Measurements from ENCODE around the gene RNASE11. TPM values are rescaled to one million over a fixed set of nuclear protein-coding genes. Genes with fewer than 3 reads are reported as not detected.

Gene RNASE11
- total and polyA plus RNA-seq, 2 donors (not counting 1 experiment from before 2014, with no cell fraction given) = not detected

GRCh38 chr14:20609215-20610001 lies 21.6 kb upstream of the RNASE11 start:
- ATAC-seq (ENCODE audit: low read depth) (peak; percentile 25), DNase-seq (peak; percentile 91)
- Histone ChIP-seq H3K9me3 (ENCODE audit: control extremely low read depth in 1 of 3, control insufficient read depth in 2 of 3, insufficient read depth in 1 of 3, low read length in 2 of 3) (no peaks in the 10 kb centered on the region), H3K27ac (ENCODE audit: low read length in 2 of 2) (peak overlapping the region; percentile 11 to 37), H3K9ac (ENCODE audit: low read length) (peak overlapping the region; percentile 83), H3K4me2 (replicated peaks; ENCODE audit: low read depth, low read length, poor library complexity, severe bottlenecking) (peak overlapping the region; percentile 94), H3K79me2 (ENCODE audit: control insufficient read depth, insufficient read depth, low read length) (no peaks in the 10 kb centered on the region), H3K27me3 (replicated peaks in 1 of 4; ENCODE audit: control extremely low read depth in 1 of 4, control insufficient read depth in 3 of 4, insufficient read depth in 4 of 4, low read length in 3 of 4) (no peaks in the 10 kb centered on the region), H3K4me1 (ENCODE audit: control insufficient read depth in 2 of 2, insufficient read depth in 2 of 2, low read length in 2 of 2) (peaks cover 35 to 48% of the 10 kb centered on the region in 2 donors), H3K4me3 (ENCODE audit: control extremely low read depth in 1 of 5, extremely low read depth in 1 of 5, insufficient read depth in 1 of 5, low read depth in 2 of 5, low read length in 4 of 5) (peak overlapping the region; percentile 74 to 92 (median 86)), H3K36me3 (replicated peaks in 1 of 2; ENCODE audit: control extremely low read depth in 1 of 2, control insufficient read depth in 1 of 2, extremely low read depth in 1 of 2, insufficient read depth in 2 of 2, low read length in 1 of 2) (no peaks in the 10 kb centered on the region), H4K20me1 (ENCODE audit: control insufficient read depth, insufficient read depth, low read length, poor library complexity, severe bottlenecking) (no peaks in the 10 kb centered on the region), H2AFZ (ENCODE audit: insufficient read depth, low read depth, low read length, poor library complexity, severe bottlenecking) (peak overlapping the region; percentile 81)
- no peaks in the 10 kb centered on the region for H3K27me3 Mint-ChIP-seq
- ChIA-PET POLR2A (interaction anchor here (1.2 to 1.6 kb wide), 3 partner anchors 74 to 281 kb away, joined by 3 to 4 read pairs (median 3); no protein-coding TSS in a partner anchor), CTCF (interaction anchor here (0.9 to 8.9 kb wide), 24 partner anchors 9 to 280 kb away, joined by 3 to 215 read pairs (median 5); partner anchors contain the start of genes CCNB1IP1, PARP2, RNASE4 and TEP1)
- H3K9me3 Mint-ChIP-seq (ENCODE audit: insufficient read depth) = no peaks in the 10 kb centered on the region
- intact Hi-C loops (cut with micrococcal nuclease) = loop anchor here (1.0 to 10.0 kb wide), 8 partner anchors 78 to 495 kb away; partner anchors contain the start of genes PARP2, RNASE6, TEP1 and TMEM253
- H3K4me3 Mint-ChIP-seq = no peak overlapping the region
- H3K4me1 Mint-ChIP-seq = peaks cover 3% of the 10 kb centered on the region
- no peak overlapping the region for H3K27ac Mint-ChIP-seq
- TF ChIP-seq EZH2 (IDR thresholded peaks at IDR 0.05; ENCODE audit: borderline replicate concordance, insufficient read depth, low read depth, low read length, poor library complexity, severe bottlenecking) (no peak), CTCF (IDR thresholded peaks at IDR 0.05) (peak; percentile 96)
- 0% methylated on average over 29 of the region's 44 CpGs for WGBS (ENCODE audit: insufficient coverage)
